Measurements from ENCODE around the gene LHPP.

GRCh38 chr10:124461642-124462347 lies at the start of gene LHPP:
- TF ChIP-seq EZH2 (IDR thresholded peaks at IDR 0.05) (no peak), POLR2AphosphoS5 (IDR thresholded peaks at IDR 0.05; ENCODE audit: borderline replicate concordance, low read depth, low read length) (no peak; the same call in 1 of the 2 replicates)

Data from SK-N-MC (cell line).